Ureter (tissue), 1 donor: ENCODE measurements around the gene TNNI2. TPM values are rescaled to one million over a fixed set of nuclear protein-coding genes. Genes with fewer than 3 reads are reported as not detected.
"Not testable (repeated sequence)": the region's sequence is repeated elsewhere in the genome, so short reads cannot be mapped to it uniquely, and the experiment has no call there.

ENCODE experiments used
- DNase-seq: peaks from one replicate; pipeline ENCODE4 v3.0.0-alpha.2; 2020; ENCODE audit warnings: low spot score
- total RNA-seq: library from RNA; stranded (reverse); gene quantifications from one replicate; pipeline ENCODE4 v1.2.4, GENCODE V29; 2023
- donor health status: DM: yes; HTN: yes; CAD: no.

The TNNI2 gene
- 45.0 TPM for total RNA-seq

DNA sequence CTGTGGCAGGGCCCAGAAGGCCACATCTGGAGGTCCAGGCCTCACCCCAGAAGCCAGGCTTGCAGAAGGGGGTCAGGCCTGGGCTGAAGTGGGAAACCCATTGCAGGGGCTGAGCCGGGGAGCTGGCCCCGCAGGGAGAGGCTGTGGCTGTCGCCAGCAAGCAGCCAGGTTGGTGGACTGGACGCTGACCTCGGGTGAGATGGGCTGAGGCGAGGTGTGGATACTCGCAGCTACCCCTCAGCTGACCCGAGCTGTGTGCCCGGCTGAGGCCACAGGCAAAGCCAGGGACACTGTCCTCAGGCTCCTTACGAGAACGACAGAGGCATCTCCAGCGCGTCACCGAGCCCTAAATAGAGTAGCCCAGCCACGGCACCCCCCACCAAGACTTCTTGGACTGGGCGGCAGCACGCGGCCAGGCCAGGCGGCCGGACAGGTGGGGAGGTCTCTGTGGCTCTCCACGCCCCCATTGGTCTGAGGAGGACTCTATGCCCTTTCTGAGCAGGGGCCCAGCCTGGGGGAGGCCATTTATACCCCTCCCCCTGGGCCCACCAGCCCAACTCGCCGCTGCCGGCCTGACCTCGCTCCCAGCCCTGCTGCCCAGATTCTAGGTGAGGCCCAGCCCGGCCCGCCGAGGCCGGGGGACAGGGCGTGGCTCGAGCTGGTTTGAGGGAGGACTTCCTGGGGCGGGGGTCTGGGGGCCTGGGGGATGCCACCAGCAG lies at the start of gene TNNI2:
TNNI2 (plus strand) TSS at position 556 of the 719 bp plus-strand sequence. CDS start 716 bp downstream, outside the sequence.
- DNase-seq = no peak

DNA sequence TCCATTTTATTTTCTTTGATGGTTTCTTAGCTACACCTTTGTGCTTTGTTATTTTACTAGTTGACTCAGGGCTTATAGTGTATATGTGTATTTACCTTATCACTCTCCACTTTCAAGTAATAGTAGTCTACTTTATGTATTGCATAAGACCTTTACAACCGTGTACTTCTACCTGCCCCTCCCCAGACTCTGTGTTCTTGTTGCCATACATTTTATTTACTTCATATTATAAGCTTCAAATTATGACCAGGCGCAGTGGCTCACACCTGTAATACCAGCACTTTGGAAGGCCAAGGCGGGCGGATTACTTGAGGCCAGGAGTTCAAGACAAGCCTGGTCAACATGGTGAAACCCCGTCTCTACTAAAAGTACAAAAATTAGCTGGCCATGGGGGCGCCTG lies 46.9 kb upstream of the TNNI2 start:
- no peak for DNase-seq

DNA sequence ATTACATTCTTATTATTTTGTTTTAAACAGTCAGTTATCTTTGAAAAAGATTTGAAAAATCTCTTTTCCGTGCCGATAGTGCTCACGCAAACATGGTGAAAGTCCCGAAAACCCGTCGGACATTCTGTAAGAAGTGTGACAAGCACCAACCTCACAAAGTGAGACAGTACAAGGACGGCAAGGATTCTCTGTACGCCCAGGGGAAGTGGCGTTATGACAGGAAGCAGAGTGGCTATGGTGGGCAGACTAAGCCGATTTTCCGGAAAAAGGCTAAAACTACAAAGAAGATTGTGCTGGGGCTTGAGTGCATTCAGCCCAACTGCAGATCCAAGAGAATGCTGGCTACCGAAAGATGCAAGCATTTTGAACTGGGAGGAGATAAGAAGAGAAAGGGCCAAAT lies 46.3 kb upstream of the TNNI2 start:
- no peak for DNase-seq

DNA sequence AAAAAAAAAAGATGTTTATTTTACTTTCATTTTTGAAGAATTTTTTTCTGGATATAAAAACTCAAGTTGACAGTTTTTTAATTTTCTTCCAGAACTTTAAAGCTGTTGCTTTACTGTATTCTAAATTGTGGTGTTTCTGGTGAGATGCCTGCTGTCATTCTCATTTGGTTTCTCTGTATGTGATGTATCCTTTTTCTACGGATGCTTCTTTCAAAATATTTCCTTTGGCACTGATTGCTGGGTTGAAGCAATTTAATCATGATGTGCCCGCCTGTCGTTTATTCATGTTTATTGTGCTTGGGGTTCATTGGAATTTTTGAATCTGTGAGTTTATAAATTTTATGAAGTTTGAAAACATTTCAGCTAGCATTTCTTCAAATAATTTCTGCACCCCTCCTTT lies 45.7 kb upstream of the TNNI2 start:
- DNase-seq = no peak

DNA sequence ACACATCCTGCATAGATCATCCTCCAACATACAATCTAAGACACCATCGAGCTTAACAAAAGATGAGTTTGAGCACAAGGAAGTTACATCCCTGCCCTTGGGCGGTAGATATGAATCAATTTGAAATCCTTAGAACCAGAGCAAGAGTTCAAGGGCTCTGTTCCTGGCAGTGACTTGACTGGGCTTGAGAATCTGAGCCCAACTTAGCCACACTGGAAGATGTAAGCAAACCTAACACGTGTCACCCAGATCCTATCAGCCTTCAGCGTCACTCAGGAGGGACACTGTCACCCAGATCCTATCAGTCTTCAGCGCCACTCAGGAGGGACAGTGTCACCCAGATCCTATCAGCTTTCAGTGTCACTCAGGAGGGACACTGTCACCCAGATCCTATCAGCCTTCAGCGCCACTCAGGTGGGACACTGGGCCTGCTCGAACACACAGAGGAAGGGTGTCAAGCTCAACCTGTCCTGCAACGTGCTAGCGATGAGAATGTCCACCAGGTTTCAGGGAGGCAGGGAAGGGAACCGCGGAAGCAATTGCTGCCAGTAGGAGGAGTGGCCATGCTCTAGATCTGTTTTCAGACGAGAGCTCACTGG lies 42.3 kb upstream of the TNNI2 start:
- peak; percentile 78 for DNase-seq

DNA sequence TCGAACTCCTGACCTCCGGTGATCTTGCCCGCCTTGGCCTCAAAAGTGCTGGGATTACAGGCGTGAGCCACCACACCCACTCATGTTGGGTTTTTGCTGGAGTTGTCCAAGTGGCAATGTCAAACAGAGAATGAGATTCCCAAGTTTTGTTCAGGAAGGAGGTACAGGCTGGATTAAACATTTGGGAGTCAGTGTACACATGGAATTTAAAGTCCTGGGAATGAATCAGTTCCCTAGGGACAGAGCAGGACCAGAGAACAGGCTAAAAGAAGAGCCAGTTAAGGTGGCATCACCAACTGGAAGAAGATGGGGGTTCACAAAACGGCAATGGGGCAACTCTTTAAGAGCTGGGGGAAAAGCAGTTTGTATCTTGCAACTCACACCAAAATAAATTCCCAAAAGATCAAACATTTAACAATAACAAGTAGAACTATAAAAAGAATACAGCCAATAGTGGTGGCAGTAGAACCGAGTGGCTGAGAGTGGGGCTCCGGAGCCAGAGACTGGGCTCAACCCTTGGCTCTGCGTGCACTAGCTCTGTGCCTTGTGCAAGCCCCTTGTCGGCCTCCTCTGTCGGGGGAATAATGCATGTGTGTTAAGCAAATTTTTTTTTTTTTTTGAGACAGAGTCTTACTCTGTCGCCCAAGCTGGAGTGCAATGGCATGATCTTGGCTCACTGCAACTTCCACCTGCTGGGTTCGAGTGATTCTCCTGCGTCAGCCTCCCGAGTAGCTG lies 41.2 kb upstream of the TNNI2 start:
- no peak for DNase-seq

DNA sequence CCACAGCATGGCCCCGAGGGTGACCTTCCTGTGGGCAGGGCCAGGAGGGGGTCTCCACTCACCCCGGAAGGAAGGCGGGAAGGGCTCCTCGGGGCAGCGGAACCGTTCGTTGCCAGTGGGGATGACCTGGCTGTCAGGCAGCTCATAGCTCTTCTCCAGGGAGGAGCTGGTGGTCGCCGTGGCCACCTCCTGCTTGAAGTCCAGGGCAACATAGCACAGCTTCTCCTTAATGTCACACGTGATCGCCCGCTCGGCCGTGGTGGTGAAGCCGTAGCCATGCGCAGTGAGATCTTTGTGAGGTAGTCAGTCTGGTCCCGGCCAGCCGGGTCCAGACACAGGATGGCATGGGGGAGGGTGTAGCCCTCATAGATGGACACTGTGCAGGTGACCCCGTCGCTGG lies 35.5 kb upstream of the TNNI2 start:
- DNase-seq = no peak

DNA sequence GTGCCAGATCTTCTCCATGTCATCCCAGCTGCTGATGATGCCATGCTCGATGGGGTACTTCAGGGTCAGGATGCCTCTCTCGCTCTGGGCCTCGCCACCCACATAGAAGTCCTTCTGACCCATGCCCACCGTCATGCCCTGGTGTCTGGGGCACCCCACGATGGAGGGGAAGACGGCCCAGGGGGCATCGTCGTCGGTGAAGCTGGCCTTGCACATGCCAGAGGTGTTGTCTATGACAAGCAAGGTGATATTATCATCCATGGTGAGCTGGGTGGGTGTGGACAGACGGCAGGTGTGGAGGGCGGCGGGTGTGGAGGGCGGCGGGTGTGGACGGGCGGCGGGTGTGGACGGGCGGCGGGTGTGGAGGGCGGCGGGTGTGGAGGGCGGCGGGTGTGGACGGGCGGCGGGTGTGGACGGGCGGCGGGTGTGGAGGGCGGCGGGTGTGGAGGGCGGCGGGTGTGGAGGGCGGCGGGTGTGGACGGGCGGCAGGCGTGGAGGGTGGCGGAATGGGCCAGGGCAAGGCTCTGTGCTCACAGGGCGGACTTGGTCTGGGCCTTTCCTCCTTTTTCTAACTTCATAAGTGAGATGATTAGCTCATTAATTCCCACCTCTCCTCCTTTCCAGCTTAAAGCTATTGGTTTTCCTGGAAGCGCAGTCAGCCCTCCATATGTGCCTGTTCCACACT lies 34.8 kb upstream of the TNNI2 start:
- not testable (repeated sequence) for DNase-seq

DNA sequence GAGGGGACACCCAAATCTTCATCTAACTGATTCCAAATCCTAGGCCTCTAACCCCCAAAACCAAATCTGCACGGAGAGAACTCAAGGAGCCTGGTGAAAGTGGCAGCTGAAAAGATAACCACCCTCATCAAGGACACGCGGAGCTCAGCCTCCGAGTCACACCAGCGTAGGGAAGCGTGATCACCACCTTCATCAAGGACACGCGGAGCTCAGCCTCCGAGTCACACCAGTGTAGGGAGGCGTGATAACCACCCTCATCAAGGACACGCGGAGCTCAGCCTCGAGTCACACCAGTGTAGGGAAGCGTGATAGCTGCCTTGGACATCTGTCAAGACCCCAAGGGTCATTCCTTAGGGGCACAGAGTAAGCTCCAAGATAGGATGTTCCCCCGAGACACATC lies 33.3 kb upstream of the TNNI2 start:
- DNase-seq = no peak

DNA sequence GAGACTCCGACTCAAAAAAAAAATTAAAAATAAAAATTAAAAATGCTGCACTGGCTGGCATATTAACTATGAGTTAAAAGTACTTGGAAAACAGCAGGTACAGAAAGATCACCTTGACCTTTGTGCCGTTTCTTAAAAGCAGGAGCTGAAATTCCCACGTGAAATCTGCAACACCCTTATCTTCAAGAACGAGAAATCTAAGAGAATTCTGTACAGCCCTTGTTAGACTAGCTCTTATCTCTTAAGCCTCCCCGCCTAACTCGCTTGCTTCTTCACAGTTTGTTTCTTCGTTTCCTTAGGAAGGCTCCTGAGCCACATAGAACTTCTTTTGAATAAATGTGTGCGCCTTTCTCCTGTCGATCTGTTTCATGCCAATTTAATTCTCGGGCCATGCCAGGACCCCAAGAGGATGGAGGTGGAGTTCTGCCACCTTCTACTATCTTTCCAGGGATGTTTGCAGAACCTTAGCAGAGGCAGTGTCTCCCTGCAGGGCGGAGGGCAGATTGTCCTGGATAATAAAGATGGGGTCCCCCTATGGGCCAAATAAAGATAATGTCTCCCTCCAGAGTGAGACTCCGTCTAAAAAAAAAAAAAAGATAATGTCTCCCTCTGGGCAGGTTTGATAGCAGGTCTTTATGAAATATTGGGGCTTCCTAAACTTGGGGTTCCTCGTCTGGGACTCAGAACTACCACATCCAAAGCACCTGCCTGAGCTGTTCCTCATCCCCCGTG lies 31.4 kb upstream of the TNNI2 start:
- DNase-seq = no peak

DNA sequence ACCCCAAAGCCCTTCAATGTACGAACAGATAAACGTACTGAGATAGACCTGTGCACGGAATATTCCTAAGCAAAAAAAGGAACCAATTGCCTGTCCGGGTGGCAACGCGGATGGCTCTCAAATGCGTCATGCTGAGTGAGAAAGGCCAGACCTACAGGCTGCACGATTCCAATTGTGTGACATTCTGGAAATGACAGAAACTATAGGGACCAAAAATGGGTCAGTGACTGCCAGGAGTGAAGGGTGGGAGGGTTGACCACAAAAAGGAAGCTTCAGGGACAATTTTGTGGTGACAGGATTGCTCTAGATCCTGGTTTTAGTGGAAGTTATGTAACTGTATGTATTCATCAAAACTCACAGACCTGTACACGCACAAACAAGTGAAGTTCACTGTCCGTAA lies 28.0 kb upstream of the TNNI2 start:
- DNase-seq = no peak

DNA sequence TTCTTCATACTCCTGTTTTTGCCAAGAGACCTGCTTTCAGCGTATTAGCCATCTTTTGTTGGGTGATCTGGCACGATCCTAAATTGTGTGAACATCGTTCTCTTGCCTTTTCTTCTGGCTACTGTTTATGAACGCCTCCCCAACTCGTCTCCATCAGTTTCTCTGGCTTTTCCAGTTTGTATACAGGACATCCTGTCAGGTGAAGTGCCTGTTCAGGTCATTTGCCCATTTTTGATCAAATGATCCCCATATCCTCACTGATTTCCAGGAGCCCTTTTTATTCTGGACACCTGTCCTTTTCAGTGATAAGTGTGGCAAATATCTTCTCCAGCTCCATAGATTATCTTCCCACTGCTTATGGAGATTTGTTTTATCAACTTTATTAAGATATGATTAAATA lies 26.5 kb upstream of the TNNI2 start:
- no peak for DNase-seq

DNA sequence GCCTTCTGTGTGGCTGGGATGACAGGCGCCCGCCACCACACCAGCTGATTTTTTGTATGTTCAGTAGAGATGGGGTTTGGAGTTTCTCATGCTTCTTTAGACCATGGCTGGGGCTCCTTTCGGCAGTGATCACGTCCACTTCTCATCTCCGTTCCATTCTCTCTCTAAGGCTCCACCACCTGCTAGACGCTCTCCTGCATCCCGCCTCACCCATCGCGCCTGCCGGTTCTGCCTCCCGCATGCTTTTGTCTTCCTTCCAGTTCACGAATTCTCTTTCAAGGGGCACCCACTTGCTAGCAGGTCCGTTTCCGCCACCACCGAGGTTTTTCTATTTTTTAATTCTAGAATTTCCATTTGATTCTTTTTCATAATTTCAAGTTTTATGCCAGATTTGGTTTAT lies 26.0 kb upstream of the TNNI2 start:
- no peak for DNase-seq

DNA sequence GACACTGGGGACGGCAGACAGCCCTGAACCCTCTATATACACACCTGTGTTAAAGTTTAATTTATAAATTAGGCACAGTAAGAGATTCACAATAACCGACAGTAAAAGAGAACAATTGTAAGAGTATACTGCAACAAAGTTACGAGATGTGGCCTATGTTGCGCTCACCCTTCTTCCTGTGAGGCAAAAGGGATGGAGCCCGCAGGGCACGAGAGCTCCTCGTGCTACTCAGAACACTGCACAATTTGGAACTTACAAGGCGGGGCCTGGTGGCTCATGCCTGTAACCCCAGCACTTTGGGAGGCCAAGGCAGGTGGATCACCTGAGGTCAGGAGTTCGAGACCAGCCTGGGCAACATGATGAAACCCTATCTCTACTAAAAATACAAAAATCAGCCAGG lies 25.4 kb upstream of the TNNI2 start:
- DNase-seq = not testable (repeated sequence)

DNA sequence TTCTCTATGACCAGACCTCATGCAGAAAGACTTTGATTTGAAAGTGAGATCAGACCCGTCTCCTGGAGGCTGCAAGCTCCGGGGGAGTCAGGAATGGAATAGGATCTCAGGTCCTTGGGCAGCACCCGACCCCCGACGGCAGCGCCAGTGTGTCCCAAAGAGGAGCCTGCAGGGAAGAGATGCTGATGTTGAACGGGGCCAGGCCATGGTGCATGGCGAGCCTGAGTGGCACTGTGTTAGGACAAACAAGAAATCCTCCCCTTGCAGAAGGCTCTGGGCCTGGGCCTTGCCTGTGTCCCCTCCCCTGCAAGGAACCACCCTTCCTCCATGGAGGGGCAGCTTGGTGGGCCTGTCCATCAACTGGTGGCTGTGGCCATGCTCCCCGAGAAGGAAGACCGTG lies 24.1 kb upstream of the TNNI2 start:
- no peak for DNase-seq

DNA sequence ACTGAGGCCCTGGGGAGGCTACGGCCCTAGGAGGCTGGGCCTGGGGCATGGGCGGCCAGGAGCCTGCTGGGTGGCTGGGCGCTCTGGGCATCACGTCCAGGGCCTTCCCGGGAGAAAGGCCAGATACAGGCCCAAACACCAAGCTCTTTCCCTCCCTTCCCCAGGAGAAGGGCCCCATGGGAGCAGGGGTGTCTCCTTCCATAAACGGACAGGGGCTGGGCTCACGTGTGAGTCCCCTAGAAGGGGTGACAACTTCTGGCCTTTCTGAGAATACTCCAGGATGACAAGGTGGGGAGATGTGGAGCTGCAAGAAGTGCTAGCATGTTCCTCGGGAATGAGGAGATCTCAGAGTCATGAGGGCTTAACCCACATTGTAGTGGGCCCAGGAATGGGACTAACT lies 23.5 kb upstream of the TNNI2 start:
- no peak for DNase-seq

DNA sequence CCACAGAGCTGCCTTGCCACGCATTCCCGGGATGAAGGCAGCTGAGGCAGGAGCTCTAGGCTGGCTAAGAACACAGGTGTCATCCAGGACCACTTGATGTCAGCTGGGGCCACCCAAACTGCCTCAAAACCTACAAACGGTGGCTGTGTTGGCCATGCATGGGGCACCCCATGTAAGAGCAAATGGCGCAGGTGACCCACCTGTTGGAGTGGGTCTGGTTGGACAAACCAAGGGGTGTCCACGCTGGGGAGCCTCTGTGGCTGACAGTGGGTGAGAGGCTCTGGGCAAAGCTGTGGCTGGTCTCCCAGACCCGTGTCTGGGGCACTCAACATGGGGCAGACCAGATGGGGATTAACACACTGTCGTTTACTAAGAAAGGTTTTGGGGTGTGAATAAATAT lies 23.0 kb upstream of the TNNI2 start:
- DNase-seq = no peak

DNA sequence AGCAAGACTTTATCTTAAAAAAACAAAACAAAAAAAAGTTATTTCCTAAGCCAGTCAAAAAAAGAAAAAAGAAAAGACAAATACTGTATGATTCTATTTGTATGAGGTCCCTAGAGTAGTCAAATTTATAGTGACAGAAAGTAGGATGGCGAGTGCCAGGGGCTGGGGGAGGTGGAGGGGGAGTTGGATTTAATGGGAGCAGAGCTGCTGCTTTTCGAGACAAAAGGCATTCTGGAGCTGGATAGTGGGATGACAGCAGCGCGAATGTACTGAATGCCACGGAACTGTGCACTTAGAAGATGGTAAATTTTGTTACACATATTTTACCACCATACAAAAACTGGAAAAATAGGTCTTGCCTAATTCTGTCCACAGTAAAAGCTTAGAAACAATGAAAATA lies 21.8 kb upstream of the TNNI2 start:
- no peak for DNase-seq

DNA sequence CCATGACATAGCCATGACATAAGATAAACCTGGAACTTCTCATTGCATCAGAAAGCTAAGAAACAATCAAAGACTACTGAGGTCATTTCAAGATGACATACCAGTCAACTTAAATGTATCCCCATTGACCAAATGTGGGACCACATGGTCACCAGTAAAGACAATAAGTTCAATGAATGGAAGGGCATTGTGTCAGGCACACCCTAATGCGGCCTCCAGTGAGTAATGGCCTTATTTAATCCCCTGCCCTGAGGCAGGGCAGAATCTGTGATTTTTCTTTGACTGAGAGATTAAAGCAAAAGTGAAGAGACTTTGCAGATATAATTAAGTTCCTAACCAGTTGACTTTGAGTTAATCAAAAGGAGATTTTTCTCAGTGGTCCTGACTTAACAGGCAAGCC lies 21.3 kb upstream of the TNNI2 start:
- DNase-seq = no peak

DNA sequence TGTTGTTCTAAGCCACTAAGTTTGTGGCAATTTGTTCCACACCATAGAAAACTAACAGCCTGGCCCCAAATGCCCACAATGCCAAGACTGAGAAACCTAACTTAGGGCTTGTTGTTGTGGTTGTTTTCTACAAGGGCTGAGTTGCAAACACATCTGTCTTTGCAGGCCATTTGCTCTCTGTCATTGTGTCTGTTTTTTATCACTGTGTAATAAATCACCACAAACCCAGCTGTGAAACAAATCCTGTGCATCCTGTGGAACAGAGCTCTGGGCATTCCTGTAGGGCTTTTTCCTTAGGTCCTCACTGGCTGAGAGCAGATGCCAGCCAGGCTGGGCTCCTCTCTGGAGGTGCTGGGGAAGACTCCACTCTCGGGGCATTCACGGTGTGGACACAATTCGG lies 19.7 kb upstream of the TNNI2 start:
- DNase-seq = no peak

DNA sequence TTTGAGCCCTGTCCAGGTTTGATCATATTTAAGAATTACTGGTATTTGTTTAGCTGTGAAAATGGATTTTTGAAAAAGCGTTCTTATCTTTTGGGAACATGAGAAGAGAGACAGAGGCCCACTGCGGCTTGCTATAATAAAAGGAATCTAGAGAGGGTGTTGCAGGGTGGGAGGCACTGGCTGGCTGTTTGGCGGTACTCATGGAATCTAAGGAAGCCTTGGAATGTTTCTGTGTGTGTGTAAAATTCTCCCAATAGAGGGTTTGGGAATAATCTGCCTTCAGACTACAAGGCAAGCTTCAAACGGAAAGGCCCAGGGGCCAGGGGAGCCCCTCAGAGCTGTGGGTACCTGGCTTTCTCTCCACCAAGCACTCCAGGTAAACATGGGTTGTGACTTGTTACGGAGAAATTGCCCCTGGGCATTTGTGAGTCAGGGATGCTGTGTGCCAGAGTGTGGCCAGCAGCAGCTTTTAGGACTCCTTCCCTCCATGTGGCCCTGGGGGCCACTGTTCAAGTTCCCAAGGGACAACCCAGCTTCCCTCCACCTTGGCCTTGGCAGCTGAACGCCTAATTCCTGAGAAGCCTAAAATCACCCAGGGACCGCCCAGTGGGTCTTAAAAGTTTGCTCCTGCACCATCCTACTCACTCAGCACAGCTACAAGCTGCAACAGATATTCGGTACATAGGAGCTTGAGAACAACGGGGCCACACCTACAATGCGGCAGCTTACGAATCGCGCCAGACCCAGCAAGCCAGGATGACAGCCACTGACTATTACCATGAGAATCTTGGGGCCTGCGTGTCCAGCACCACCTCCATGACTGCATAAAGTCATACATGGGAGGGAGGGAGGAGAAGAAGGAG lies 18.1 kb upstream of the TNNI2 start:
- no peak for DNase-seq
